Anterior cingulate cortex (tissue), 58 donors: ENCODE measurements around the gene TAF15.

Experiments used
- DNase-seq, 58 donors: peaks; one replicate each; lab custom pipeline; 2025; lab: John Stamatoyannopoulos, UW

The TAF15 gene

DNA sequence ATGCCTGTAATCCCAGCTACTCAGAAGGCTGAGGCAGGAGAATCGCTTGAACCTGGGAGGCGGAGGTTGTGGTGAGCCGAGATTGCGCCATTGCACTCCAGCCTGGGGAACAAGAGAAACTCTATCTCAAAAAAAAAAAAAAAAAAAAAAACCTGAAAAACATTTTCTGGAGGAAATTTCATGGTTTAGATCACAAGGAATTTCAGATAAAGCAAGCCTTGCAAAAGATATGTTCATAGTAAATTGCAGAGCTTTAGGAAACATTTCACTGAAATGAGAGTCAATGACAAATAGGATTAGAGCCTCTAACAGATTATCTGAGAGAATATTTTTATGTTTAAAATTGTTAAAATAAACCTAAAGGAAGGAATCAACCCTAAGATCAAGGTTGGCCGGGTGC is 3.2 kb downstream of the TAF15 start:
- DNase-seq, result no peak

GRCh38 chr17:35816723-35817122 is 7.4 kb downstream of the TAF15 start:
- DNase-seq, result no peak

GRCh38 chr17:35817196-35817595 is 7.9 kb downstream of the TAF15 start:
- no peak for DNase-seq

GRCh38 chr17:35819455-35819854 is 10.2 kb downstream of the TAF15 start:
- DNase-seq, result no peak

DNA sequence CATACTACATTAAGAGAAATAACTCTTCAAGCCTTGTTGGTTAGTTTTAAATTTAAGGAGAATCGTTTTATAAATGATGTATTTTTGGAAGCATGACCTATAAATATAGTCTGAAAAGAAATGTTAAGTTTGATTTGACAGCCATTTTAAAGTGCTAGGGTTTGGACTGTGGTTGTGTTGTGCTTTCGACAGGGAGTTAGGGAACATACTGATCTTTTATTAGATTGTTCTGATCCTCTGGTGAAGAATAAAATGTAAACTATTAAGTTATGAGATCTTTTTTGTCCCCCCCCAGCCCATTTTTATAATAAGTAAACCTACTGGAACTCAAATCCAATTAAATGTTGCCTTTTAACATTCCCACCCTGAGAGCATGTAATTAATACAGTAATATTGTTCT is 12.0 kb downstream of the TAF15 start:
- DNase-seq, result no peak

DNA sequence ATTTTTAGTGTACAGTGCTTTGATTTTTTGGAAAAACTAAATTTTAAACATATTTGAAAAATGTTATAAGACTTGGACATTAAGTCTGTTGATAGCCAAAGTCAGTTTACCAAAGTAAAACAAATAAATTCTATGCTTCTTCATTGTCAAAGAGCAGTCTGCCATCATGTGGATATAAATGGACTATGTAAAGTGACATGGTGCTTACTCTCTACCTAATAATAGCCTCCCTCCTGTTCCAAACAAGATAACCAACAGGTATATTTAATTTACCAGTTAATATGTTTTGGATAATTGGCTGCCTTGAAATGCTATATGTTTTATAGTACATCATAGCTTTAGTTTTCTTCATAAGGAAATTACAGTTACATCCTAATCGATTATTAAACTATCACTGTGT is 15.9 kb downstream of the TAF15 start:
- no peak for DNase-seq

DNA sequence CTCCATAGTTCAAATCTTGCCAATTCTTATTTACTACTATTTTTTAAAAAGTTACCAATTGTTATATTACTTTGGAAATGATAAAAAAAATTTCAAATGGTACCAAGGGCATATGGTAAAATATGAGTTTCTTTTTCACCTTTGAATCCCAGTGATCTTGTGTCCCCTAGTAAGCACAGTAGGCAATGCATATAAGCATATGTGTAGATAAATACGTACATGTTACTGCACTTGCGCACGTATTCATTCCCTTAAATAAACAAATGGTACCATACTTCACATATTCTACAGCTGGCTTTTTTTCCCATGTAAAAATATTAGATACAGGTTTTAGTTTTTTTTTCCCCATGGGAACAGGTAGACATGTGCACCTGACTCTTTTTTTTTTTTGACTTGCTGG is 31.8 kb downstream of the TAF15 start:
- no peak for DNase-seq

DNA sequence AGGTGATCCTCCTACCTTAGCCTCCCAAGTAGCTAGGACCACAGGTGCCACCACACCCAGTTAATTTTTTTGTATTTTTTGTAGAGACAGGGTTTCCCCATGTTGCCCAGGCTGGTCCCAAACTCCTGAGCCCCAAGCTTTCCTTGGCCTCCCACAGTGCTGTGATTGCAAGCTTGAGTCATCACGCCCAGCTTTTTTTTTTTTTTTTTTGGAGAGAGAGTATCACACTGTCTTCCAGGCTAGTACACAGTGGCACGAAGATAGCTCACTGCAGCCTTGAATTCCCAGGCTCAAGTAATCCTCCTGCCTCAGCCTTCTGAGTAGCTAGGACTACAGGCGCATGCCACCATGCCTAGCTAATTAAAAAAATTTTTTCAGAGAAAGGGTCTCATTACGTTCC is 32.2 kb downstream of the TAF15 start:
- DNase-seq, result peak in 1 of 58 donors; percentile 9

GRCh38 chr17:35842239-35842638 is 33.0 kb downstream of the TAF15 start:
- DNase-seq, result no peak

- no peak for DNase-seq
Observed at GRCh38 chr17:35843698-35844097, 34.4 kb downstream of the TAF15 start.

- no peak for DNase-seq
Observed at GRCh38 chr17:35844547-35844946, 35.3 kb downstream of the TAF15 start.

DNA sequence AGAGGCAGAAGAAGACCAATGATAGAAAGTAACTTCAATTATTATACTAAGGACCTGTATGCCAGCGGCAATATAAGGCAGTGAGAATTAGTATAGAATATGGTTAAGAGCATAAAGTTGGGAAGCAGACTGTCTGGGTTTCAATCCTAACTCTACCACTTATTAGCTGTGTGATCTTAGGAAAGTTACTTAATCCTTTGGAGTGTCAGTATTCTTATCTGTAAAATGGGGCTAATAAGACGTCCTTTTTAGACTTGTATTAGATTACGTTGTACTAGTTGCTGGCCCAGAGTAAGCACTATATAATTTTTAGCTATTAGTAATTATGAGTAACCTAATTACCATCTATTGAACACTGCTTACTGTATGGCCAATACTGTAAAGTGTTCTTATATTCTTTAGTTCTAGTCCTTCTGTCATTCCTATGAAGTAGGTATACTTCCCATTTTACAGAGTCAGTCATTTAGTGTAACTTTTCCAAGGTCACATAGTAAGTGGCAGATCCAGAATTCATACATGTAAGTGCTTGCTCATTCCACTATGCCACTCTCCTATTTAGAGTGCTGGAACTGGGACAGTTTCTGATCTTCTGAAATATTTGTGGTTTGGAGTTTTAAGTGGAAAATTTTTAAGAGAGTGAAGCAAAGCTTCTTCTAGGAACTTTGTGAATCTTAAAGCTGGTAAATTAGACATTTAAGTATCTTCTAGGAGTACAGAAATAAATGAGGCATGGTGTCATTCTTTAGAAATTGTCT is 36.9 kb downstream of the TAF15 start:
- no peak for DNase-seq

- no peak for DNase-seq
Observed at GRCh38 chr17:35847006-35847405, 37.7 kb downstream of the TAF15 start.

DNA sequence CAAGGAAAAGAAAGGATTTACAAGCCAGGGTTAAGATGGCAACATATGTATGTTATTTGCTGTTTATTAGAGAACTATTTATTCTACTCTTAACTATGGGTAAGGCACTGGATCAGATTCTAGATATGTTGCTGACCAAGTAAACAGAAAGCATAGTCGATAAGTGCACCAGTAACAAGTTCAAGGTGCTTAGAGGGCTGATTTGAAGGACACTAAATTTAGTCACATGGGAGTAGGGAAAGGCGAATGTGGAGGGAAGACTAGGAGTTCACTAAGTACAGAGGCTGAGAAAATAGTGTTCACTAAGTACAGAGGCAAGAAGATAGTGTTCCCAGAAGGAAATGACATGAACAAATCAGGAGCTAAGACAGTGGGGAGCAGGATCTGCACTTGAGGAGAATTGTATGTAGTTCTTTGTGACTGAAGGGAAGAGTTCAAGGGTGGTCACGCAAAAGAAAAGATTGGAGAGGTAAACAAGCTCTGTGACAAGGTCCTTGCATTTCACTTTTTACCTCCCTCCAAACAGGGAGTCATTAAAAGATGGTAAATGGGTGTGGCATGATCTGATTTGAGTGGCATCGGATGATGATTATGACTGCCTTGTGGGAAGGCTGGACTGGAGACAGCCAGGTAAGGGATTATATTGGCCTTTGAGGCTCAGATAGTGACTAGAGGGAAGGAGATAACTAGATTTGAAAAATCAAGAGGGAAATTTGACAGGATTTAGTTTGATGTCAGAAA is 38.5 kb downstream of the TAF15 start:
- no peak for DNase-seq

GRCh38 chr17:35849469-35850348 is 40.4 kb downstream of the TAF15 start:
- peak in 29 of 58 donors; percentile 0 to 56 (median 11) for DNase-seq

DNA sequence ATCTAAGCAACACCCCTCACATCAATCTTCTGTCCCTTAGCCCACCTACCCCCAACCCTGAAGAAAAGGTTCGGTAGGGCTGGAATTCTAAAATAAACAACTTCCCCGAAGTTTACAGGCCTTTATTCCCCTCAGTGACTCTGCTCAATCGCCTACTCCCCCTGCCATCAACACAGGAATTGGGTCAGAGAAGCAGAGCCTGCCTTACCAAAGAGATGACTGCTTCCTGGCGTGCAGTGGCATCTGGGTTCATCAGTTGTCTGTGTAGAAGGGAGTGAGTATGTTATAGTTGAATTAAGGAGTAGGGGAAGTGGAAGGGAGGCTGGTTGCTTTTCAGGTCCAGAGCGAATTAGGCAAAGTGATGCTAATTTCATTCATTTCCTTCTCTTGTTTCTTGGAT is 46.7 kb downstream of the TAF15 start:
- DNase-seq, result no peak

- DNase-seq, result no peak
Observed at GRCh38 chr17:35856603-35857002, 47.3 kb downstream of the TAF15 start.

DNA sequence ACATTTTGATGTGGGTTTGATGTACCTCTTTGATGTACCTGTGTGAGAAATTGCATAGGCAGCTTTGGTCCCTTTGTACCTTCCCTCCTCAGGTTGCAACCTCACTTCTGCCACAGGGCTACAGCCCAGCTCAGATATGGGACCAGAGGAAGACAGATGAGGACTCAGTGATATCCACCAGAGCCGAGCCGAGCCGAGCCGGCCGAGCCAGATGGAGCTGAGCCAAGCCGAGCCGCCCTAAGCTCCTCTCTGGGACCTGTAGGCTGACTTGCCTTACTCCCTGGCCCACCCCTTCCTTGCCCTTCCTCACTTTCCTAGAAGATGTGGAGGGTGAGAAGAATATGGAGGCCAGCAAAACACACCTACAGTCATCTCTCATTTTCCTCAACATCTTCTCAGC is 55.6 kb downstream of the TAF15 start:
- no peak for DNase-seq

- DNase-seq, result no peak
Observed at GRCh38 chr17:35865412-35866340, 56.4 kb downstream of the TAF15 start.

DNA sequence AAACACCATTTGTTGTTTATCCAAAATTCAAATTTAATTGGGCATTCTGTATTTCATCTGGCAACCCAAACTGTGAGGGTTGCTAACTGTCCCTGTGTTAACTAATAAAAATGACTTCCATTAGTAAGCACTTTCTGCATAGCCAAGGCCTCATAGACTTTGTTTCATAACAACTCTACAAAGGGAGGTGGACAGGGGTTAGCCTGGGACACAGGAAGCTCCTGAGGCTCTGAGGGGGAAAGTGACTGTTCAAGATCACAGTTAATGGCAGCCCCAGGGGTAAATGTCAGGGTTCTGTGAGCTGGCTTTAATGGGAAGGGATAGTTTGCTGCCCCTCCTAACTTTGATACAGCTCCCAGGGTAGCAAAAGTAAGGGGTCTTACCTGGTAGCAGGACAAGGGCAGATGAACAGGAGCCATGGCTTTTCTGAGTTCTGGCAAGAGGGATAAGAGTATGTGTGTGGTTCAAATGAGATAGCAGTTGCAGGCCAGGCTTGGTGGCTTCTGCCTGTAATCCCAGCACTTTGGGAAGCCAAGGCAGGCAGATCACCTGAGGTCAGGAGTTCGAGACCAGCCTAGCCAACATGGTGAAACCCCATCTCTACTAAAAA is 57.2 kb downstream of the TAF15 start:
- DNase-seq, result no peak
